HPDE6-E6E7 (cell line): ENCODE data around the gene CADM2.
"Not testable (repeated sequence)": the region's sequence is repeated elsewhere in the genome, so short reads cannot be mapped to it uniquely, and the experiment has no call there.

Experiments
- DNase-seq: peaks from one replicate; pipeline ENCODE4 v3.0.0; 2011; ENCODE audit warnings: missing footprints; ENCODE audit errors: extremely low spot score

The CADM2 gene

DNA sequence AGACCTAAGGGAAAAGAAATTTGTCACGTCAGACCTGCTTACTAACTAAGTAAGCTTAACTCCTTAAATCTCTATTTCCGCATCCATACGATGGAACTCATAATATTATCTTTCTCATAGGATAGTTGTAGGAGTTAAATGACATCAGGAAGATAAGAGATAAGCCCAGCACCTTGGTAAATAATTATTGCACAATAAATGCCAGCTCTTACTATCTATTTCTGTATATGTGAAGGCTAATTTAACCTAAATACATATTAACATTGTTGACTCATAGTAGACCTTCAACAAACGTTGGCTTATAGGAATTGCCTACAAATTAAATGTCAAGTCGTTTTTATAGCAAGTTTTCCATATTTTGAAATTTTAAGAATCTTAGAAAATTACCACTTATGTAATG, 709.0 kb downstream of the CADM2 start:
- DNase-seq = no peak

DNA sequence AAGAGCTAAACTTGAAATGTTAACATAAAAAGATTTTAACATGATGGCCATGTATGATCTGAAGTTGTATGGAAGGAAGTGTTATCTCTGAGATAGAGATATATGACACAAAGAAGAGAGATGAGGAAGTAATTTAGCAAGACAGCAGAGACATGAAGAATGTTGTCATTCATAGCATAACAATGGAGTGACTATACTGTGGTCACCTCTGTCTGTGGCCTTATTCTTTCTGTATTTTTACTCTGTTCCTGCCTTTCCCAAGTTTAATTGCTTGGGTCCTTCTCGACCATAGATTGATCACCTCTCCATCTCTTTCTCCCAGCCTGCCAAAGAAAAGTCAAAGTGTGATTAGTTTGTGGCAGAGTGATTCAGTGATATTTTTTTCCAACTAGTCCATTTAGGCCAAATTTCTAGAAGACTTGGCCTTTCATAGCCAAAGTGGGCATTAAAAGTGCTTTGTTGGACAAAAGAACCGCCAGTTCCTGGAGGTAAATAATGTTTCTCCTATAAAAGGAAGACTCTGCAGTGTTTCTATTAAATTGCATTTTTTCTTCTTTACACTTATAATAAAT, 711.9 kb downstream of the CADM2 start:
- no peak for DNase-seq

DNA sequence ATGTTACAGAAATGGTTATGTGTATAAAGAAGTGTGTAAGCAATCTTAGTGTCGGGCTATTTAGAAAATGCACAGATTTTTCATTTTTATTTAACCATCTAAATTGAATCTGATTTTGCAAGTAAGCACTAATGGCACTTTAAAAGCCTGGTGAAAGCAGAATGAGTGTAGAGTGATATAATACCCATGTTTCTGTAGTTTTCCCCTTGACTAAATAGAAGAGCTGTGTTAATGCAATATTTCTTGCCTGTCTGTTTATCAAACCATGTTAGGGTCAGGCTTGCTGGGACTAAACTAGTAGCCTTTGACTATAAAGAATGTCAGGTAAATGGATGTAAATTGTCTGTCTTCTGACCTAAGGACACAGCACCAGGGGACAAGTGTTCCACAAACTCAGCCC, 714.0 kb downstream of the CADM2 start:
- DNase-seq = no peak

GRCh38 chr3:85678713-85679112, 719.9 kb downstream of the CADM2 start:
- DNase-seq = peak; percentile 0

DNA sequence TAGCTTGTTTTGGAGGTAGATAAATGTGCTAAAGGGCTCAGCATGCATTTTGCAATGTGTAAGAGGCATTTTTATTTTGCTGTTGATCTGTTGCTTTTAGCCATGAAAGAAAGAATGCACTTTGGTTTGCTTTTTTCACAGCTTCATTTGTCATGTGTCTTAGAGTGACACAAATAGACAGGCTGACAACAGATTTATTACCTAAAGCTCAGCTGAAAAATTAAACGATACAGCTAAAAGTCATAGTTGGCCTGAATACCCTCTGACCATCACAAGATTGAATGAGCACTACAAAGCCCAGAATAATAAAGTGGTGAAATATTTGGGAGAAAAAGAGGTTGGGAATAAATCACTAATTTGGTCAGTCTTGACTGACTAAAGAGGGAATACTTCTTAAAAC, 723.1 kb downstream of the CADM2 start:
- no peak for DNase-seq

DNA sequence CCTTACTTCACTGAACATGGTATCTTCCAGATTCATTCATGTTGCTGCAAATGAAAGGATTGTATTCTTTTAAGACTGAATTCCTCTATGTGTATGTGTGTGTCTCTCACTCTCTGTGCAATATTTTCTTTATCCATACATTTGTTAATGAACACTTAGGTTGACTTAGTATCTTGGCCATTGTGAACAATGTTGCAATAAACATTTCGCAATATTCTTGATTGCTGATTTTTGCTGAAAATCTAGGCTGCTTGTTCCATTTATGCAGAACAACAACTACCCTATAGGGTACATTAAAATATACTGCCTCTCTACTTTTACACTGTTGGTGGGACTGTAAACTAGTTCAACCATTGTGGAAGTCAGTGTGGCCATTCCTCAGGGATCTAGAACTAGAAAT, 732.4 kb downstream of the CADM2 start:
- DNase-seq = no peak

DNA sequence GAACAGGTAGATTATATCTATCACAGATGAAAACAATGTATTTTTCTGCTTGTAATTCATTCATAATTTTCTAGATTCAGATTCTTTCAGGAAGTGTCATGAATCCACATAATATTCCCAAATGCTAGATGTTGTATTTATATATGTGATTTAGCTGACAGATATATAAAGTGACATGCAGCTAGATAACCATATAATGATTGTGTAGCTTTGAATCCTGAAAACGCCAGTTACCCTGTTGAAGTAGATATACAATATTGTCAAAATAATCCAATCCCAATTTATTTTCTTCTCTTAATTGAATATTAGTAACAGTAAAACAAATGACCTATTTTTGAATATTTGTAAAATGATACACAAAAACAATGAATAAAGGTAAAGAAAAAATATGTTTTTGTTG, 738.4 kb downstream of the CADM2 start:
- DNase-seq = no peak

- no peak for DNase-seq
Observed at GRCh38 chr3:85706130-85706529, 747.3 kb downstream of the CADM2 start.

DNA sequence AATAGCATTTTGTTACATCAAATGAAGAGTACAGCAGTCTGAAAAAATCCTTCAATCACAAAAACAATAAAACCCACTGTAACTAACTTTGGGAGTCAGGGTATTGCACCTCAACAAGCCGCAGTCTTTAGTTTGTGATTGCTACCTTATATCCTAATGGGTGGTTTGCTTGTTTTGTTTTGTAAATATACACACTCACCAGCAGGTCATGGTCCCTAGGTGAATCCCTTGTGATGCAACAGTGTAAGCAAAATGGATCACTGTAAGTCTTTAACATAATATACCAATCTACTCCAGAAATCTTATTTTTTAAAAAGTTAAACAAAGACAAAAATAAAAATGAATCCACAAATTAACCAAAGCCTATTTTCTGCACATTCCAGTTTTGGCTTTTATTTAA, 749.5 kb downstream of the CADM2 start:
- not testable (repeated sequence) for DNase-seq

DNA sequence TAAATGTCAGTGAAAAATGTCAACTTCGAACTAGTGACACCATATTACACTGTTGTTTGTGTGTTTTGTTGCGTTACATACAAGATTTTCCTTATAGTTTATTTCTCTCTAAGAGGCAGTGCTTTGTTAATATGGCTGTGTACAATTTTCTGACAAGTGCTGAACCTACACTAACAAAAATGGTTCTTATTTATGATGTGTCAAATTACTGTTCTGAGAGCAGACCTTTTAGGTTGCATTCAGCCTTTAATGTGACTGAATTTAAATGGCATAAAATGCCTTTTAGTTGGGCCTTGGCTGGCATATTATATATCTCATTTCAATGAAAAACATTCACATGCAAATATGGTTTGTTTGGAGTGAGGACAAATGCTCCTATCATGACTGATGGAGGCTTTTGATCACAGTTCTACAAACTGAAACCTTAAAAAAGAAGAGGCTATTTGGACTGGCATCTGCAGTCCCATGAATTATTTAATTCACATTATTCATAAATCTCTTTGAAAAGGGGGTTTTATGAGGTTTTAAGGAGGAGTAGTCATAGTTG, 750.6 kb downstream of the CADM2 start:
- no peak for DNase-seq

DNA sequence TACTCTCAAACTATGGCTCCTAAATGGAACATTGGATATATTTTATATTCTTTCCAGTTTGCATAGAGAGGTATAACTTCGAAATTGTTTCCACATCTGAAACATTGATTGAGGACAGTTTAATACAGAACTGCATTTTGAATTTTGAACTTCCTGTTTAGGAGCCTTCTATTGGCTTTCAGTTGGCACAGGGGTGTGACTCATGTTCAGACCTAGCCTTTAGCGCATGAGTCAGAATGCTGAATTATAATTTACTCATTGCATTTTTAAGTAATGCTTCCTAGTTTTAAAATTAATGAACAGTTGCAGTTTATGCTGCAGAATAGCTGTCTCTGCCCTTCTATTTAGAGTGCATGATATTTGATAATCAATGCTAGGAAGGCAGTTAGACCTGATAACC, 751.7 kb downstream of the CADM2 start:
- DNase-seq = peak; percentile 0

DNA sequence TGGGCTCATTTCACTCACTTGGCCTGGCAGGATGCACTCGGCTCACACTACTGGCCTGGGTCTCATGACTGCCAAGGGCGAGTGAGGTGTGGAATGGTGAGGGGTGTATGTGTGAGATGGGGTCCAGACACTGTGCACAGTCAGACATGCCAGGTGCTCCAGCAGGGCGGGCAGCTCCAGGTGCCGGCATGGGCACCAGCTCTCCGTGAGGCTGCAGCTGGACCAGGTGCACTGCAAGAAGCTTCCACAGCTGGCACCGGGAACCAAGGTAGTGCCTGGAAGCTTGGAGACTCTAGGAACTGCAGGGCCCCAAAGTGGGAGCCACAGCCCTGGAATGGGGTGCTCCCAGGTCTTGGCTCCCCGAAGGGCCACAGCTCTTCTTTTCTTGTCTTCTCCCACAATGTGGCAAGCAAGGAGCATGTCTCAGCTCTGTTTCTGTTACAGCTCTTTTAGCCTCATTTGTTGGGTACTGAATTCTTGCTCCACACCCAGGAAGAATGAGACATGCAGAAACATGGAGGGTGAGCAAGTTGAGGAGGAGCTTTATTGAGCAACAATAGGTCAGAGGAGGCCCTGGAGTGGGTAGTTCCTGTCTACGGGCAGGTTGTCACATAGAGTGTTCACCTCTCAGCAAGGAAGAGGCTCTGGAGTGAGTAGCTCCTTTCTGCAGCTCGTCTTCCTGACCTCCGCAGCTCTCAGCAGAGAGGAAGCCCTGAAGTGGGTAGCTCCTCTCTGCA, 762.8 kb downstream of the CADM2 start:
- DNase-seq = no peak

GRCh38 chr3:85725809-85726208, 767.0 kb downstream of the CADM2 start:
- DNase-seq = no peak

DNA sequence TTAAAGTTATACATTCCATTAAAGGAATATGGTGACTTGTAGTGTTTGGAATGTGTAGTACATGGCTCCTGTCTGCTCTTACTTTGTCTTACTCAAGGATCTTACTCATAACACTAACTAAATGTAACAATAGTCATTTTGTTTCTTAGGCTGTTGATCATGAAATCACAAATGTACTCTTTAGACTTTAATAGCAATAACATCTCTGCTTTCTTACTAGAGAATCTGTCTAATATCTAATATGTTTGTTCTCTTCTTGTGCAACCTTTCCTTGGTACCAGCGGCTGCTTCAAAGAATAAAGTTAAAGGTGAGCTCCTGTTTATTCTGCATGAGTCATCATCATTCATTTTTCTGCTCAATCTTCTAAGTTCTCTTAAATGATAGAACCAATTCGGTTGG, 767.5 kb downstream of the CADM2 start:
- DNase-seq = peak; percentile 0

- no peak for DNase-seq
Observed at GRCh38 chr3:85737846-85738245, 779.1 kb downstream of the CADM2 start.

- no peak for DNase-seq
Observed at GRCh38 chr3:85740561-85740960, 781.8 kb downstream of the CADM2 start.

- no peak for DNase-seq
Observed at GRCh38 chr3:85758442-85758841, 799.7 kb downstream of the CADM2 start.

GRCh38 chr3:85760342-85760741, 801.6 kb downstream of the CADM2 start:
- peak; percentile 0 for DNase-seq

DNA sequence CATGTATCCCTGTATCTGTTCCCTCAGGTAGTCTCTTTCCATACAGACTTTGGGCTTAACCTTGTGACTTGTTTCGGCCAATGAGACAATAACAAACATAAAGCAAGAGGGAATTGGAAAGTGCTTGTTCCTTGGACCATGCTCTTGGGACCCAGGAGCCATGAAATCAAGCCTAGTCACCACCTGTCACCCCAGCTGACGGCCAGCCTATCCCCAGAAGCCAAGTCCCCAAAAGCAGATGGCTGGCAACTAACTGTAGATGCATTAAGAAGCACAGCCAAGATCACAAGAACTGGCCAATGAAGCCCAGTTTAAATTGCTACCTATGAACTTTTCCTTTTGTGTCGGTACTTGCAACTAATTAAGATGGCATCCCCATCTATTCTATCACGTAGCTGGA, 822.0 kb downstream of the CADM2 start:
- no peak for DNase-seq

- DNase-seq = no peak
Observed at GRCh38 chr3:85781806-85782205, 823.0 kb downstream of the CADM2 start.

GRCh38 chr3:85783291-85783690, 824.5 kb downstream of the CADM2 start:
- DNase-seq = no peak

- no peak for DNase-seq
Observed at GRCh38 chr3:85785766-85786165, 827.0 kb downstream of the CADM2 start.

DNA sequence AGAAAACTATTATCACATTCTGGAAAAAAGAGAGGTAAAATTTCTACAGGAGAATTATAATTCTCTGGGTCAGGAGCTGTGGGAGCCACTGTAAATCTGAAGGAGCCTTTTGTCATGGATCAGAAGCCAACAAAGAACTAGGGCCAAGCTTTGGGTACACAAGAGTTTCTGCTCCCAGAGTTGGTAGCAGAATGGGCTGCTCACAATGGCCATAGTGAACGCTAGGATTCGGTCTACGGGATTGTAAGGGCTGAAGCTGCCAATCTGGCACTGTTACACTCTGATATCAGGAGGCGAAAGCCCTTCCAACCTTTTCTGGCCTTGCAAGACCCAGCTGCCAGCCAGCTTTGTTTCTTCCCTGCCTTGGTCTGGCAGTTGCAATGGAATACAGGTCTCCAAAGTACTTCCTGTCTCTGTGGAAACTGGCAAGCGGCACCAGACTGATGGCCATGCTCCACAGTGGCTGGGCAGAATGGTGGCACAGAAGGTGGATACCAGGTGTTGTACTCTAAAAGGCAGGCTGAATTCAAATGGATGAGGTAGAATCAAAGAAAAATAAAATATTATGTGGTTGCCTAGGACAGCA, 831.7 kb downstream of the CADM2 start:
- DNase-seq = no peak
